OCI-LY1 (cell line): ENCODE measurements around the gene PSMA8.

Source experiments
- H2AFZ ChIP-seq: fragments of 200-600 bp; sonication (generic), shearing (Covaris generic); 2 replicates; pipeline ENCODE4 v1.6.0; 2014; ENCODE audit warnings: antibody characterized with exemption, mild to moderate bottlenecking, low read length
- H3F3A ChIP-seq: fragments of 200-600 bp; sonication (generic), shearing (Covaris generic); 2 replicates; pipeline ENCODE4 v1.6.0; 2014; ENCODE audit warnings: mild to moderate bottlenecking, antibody characterized with exemption, low read length, moderate library complexity; ENCODE audit not compliant: insufficient read depth
- H3K27ac ChIP-seq: fragments of 200-600 bp; sonication (generic); 2 replicates; pipeline ENCODE4 v1.5.1; 2014; ENCODE audit warnings: low read length, mixed run types, mild to moderate bottlenecking, low read depth; ENCODE audit not compliant: poor library complexity, severe bottlenecking
- H3K27me3 ChIP-seq: fragments of 200-600 bp; sonication (generic); 2 replicates; pipeline ENCODE4 v1.6.0; 2014; ENCODE audit warnings: antibody characterized with exemption, mild to moderate bottlenecking, low read length, moderate library complexity; ENCODE audit not compliant: insufficient read depth
- H3K36me3 ChIP-seq: fragments of 200-600 bp; sonication (generic); 2 replicates; pipeline ENCODE4 v1.6.1; 2014; ENCODE audit warnings: mild to moderate bottlenecking, antibody characterized with exemption, low read length, moderate library complexity, mixed read lengths; ENCODE audit not compliant: insufficient read depth
- H3K4me1 ChIP-seq: fragments of 200-600 bp; sonication (generic); 2 replicates; pipeline ENCODE4 v1.5.1; 2014; ENCODE audit warnings: mild to moderate bottlenecking, low read length, moderate library complexity; ENCODE audit not compliant: insufficient read depth, severe bottlenecking
- H3K4me2 ChIP-seq: fragments of 200-600 bp; sonication (generic), shearing (Covaris generic); 2 replicates; pipeline ENCODE4 v1.6.1; 2014; ENCODE audit warnings: low read length
- H3K4me3 ChIP-seq: fragments of 200-600 bp; sonication (generic); 2 replicates; pipeline ENCODE4 v1.5.1; 2014; ENCODE audit warnings: low read length, low read depth, mild to moderate bottlenecking, mixed read lengths; ENCODE audit not compliant: poor library complexity, severe bottlenecking
- H3K79me2 ChIP-seq: fragments of 200-600 bp; shearing (Covaris generic); 2 replicates; pipeline ENCODE4 v1.6.1; 2016; ENCODE audit warnings: mixed run types, low read length, mixed read lengths; ENCODE audit not compliant: insufficient read depth
- H3K9ac ChIP-seq: fragments of 200-600 bp; sonication (generic), shearing (Covaris generic); 2 replicates; pipeline ENCODE4 v1.6.1; 2014; ENCODE audit warnings: mild to moderate bottlenecking, low read length, mixed read lengths
- H3K9me2 ChIP-seq: fragments of 200-600 bp; sonication (generic), shearing (Covaris generic); 2 replicates; pipeline ENCODE4 v1.6.1; 2014; ENCODE audit warnings: low read depth, mild to moderate bottlenecking, low read length, mixed read lengths
- H3K9me3 ChIP-seq: fragments of 200-600 bp; shearing (Covaris generic); 2 replicates; pipeline ENCODE4 v1.6.1; 2014; ENCODE audit warnings: low read length, mixed read lengths
- H4K20me1 ChIP-seq: fragments of 200-600 bp; sonication (generic), shearing (Covaris generic); 2 replicates; pipeline ENCODE4 v1.6.0; 2016; ENCODE audit warnings: mild to moderate bottlenecking, low read length; ENCODE audit not compliant: insufficient read depth
- CTCF ChIP-seq: fragments of 200-600 bp; sonication (generic), shearing (Covaris generic); IDR thresholded peaks from 2 replicates; pipeline ENCODE4 v1.5.1; 2017; ENCODE audit warnings: mild to moderate bottlenecking, antibody characterized with exemption, low read length, moderate library complexity, mixed read lengths
- EZH2 ChIP-seq: fragments of 200-600 bp; sonication (generic), shearing (Covaris generic); IDR thresholded peaks from 2 replicates; pipeline ENCODE4 v1.8.0; 2017; ENCODE audit warnings: borderline replicate concordance, mixed run types, mild to moderate bottlenecking, antibody characterized with exemption, low read length, moderate library complexity, mixed read lengths

PSMA8 gene

DNA sequence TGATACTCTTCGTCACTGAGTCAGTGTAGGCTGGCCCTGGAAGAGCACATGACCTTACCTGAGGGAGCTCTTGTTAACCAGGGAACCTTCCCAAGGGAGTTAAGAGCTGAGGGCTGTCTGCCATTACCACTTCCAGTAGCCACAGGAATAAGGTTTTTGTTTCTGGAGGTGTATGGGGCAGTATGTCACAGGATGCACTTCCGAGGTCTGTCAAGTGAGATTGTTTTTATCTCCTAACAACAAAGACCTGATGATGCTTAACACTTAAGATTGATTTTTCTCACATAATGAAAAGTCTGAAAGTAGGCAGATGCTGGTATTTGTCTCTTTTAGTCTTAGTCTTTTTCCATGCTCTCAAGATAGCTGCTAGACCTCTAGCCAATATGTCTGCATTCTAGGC lies 41.8 kb downstream of the PSMA8 start:
- no peaks in the 10 kb centered on the region for H4K20me1 ChIP-seq
- H2AFZ ChIP-seq: no peak overlapping the region
- no peak for TF ChIP-seq EZH2
- TF ChIP-seq CTCF: no peak
- no peak overlapping the region for H3K27ac ChIP-seq
- no peaks in the 10 kb centered on the region for H3K27me3 ChIP-seq
- H3K4me1 ChIP-seq: peaks cover 4% of the 10 kb centered on the region
- H3K9me3 ChIP-seq: no peaks in the 10 kb centered on the region
- H3K9ac ChIP-seq: no peak overlapping the region
- H3K9me2 ChIP-seq: no peaks in the 10 kb centered on the region
- H3K36me3 ChIP-seq: peaks cover 16% of the 10 kb centered on the region
- no peaks in the 10 kb centered on the region for H3F3A ChIP-seq
- H3K4me2 ChIP-seq: no peak overlapping the region
- no peaks in the 10 kb centered on the region for H3K79me2 ChIP-seq
- no peak overlapping the region for H3K4me3 ChIP-seq

- no peaks in the 10 kb centered on the region for H3F3A ChIP-seq
- H3K79me2 ChIP-seq: no peaks in the 10 kb centered on the region
- TF ChIP-seq CTCF: no peak
- no peak for TF ChIP-seq EZH2
- H3K4me3 ChIP-seq: no peak overlapping the region
- H3K9me3 ChIP-seq: no peaks in the 10 kb centered on the region
- H3K27ac ChIP-seq: no peak overlapping the region
- H3K9ac ChIP-seq: no peak overlapping the region
- no peaks in the 10 kb centered on the region for H3K9me2 ChIP-seq
- no peaks in the 10 kb centered on the region for H4K20me1 ChIP-seq
- no peaks in the 10 kb centered on the region for H3K27me3 ChIP-seq
- H3K36me3 ChIP-seq: peaks cover 22% of the 10 kb centered on the region
- H2AFZ ChIP-seq: no peak overlapping the region
- H3K4me2 ChIP-seq: no peak overlapping the region
- H3K4me1 ChIP-seq: peaks cover 10% of the 10 kb centered on the region
These were observed 42.5 kb downstream of the PSMA8 start for GRCh38 chr18:26176134-26176533.

DNA sequence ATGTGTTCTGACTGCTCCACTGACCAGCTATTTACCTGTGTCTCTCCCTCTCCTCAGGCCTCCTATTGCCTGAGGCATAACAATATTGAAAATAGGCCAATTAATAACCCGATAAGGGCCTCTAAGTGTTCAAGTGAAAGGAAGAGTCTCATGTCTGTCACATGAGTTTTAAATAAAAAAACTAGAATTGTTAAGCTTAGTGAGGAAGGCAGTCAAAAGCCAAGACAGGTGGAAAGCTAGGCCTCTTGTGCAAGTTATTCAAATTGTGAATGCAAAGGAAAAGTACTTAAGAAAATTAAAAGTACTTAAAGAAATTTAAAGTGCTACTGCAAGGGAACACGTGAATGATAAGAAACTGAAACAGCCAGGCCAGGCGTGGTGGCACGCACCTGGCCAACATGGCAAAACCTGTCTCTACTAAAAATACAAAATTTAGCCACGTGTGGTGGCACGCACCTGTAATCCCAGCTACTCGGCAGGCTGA lies 47.7 kb downstream of the PSMA8 start:
- H2AFZ ChIP-seq: no peak overlapping the region
- H3K27me3 ChIP-seq: no peaks in the 10 kb centered on the region
- H3K36me3 ChIP-seq: peaks cover 37% of the 10 kb centered on the region
- no peak overlapping the region for H3K9ac ChIP-seq
- H4K20me1 ChIP-seq: no peaks in the 10 kb centered on the region
- no peak overlapping the region for H3K4me3 ChIP-seq
- TF ChIP-seq CTCF: no peak
- TF ChIP-seq EZH2: no peak
- H3K79me2 ChIP-seq: no peaks in the 10 kb centered on the region
- H3K4me1 ChIP-seq: peaks cover 18% of the 10 kb centered on the region
- no peaks in the 10 kb centered on the region for H3F3A ChIP-seq
- peaks cover 6% of the 10 kb centered on the region; the same call in 1 of the 2 replicates for H3K9me3 ChIP-seq
- no peak overlapping the region for H3K4me2 ChIP-seq
- H3K9me2 ChIP-seq: no peaks in the 10 kb centered on the region
- H3K27ac ChIP-seq: peak overlapping the region; percentile 63
